ENCODE data around the gene MLLT3. TPM values are rescaled to one million over a fixed set of nuclear protein-coding genes. Genes with fewer than 3 reads are reported as not detected.

Gene MLLT3
- total and polyA plus RNA-seq, 2 of the 8 experiments (the other 6 are each of a cell fraction or from before 2014, with no cell fraction given): 5.9 to 9.6 TPM

GRCh38 chr9:20621471-20622329, 599 bp downstream of the MLLT3 start (continued):
- no peak for TF ChIP-seq USF2 (IDR thresholded peaks at IDR 0.05; ENCODE audit: low read length)
- no peak for TF ChIP-seq SP1 (IDR thresholded peaks at IDR 0.05; ENCODE audit: low read depth, low read length)

Data from H1 (cell line).